ENCODE data around the gene REPS1. TPM values are rescaled to one million over a fixed set of nuclear protein-coding genes. Genes with fewer than 3 reads are reported as not detected.

The REPS1 gene
- polyA plus RNA-seq, 1 of the 3 experiments (the other 2 are of a cell fraction), result 26.2 TPM

GRCh38 chr6:138948004-138948403, 40.0 kb downstream of the REPS1 start:
- no peak for TF ChIP-seq RCOR1 (IDR thresholded peaks at IDR 0.05; ENCODE audit: low read length)
- no peak for TF ChIP-seq EZH2phosphoT487 (IDR thresholded peaks at IDR 0.05; ENCODE audit: borderline replicate concordance, low read depth)
- no peak for TF ChIP-seq RAD21 (IDR thresholded peaks at IDR 0.05; ENCODE audit: low read length)
- TF ChIP-seq GATA2 (CRISPR knock-in tag; IDR thresholded peaks at IDR 0.05), result no peak
- no peak for TF ChIP-seq MXI1 (IDR thresholded peaks at IDR 0.05; ENCODE audit: low read depth, low read length)
- no peak for TF ChIP-seq MEF2A (IDR thresholded peaks at IDR 0.05; ENCODE audit: borderline replicate concordance, low read depth)
- no peak for TF ChIP-seq USF2 (IDR thresholded peaks at IDR 0.05; ENCODE audit: borderline replicate concordance, low read depth, low read length)
- no peak for TF ChIP-seq SMC3 (IDR thresholded peaks at IDR 0.05; ENCODE audit: low read depth, low read length)
- no peak for TF ChIP-seq EP300 (IDR thresholded peaks at IDR 0.05; ENCODE audit: borderline replicate concordance in 1 of 2, low read depth in 1 of 2, low read length in 1 of 2)
- no peak for TF ChIP-seq YY1 (IDR thresholded peaks at IDR 0.05; ENCODE audit: low read depth)
- no peak for TF ChIP-seq RFX5 (IDR thresholded peaks at IDR 0.05; ENCODE audit: low read length)
- TF ChIP-seq SIN3A (IDR thresholded peaks at IDR 0.05; ENCODE audit: borderline replicate concordance, low read depth, low read length), result no peak
- TF ChIP-seq ZBTB33 (IDR thresholded peaks at IDR 0.05; ENCODE audit: borderline replicate concordance, low read depth), result no peak
- TF ChIP-seq IRF3 (IDR thresholded peaks at IDR 0.05; ENCODE audit: low read depth, low read length), result no peak
- no peak for TF ChIP-seq PBX3 (IDR thresholded peaks at IDR 0.05)
- TF ChIP-seq FOXM1 (IDR thresholded peaks at IDR 0.05; ENCODE audit: low read depth), result no peak
- no peak for TF ChIP-seq JUND (IDR thresholded peaks at IDR 0.05)
- no peak for TF ChIP-seq TAF1 (IDR thresholded peaks at IDR 0.05; ENCODE audit: borderline replicate concordance, low read depth, low read length)
- TF ChIP-seq TCF12 (IDR thresholded peaks at IDR 0.05), result no peak
- no peak for TF ChIP-seq RXRA (IDR thresholded peaks at IDR 0.05; ENCODE audit: borderline replicate concordance, low read depth)
- Histone ChIP-seq H4K20me1 (ENCODE audit: insufficient read depth) (peaks cover 9% of the 10 kb centered on the region; the same call in 1 of the 2 replicates), H3F3A (replicated peaks; ENCODE audit: insufficient read depth) (peaks cover 5% of the 10 kb centered on the region), H3K27me3 (ENCODE audit: insufficient read depth) (no peaks in the 10 kb centered on the region), H3K9ac (no peak overlapping the region), H3K36me3 (replicated peaks in 1 of 2; ENCODE audit: control insufficient read depth in 1 of 2, insufficient read depth in 2 of 2, low read length in 1 of 2) (peaks cover 13 to 23% of the 10 kb centered on the region in 2 experiments), H3K4me2 (no peak overlapping the region), H3K27ac (ENCODE audit: low read depth in 2 of 2, low read length in 1 of 2) (no peak overlapping the region), H3K79me2 (ENCODE audit: insufficient read depth) (peaks cover 53% of the 10 kb centered on the region), H3K9me3 (no peaks in the 10 kb centered on the region), H3K9me2 (no peaks in the 10 kb centered on the region), H3K4me1 (ENCODE audit: control insufficient read depth in 1 of 2, insufficient read depth in 2 of 2, low read depth in 1 of 2, low read length in 1 of 2) (0 out of 4 replicates have a peak, but pooled peaks cover 0 to 6% of the 10 kb centered on the region in 2 experiments), H3K4me3 (ENCODE audit: low read depth in 2 of 2, low read length in 1 of 2) (no peak overlapping the region), H2AFZ (ENCODE audit: low read depth) (no peak overlapping the region)
- ChIA-PET CTCF (no interaction called here), POLR2A (no interaction called here)
- 72% methylated on average over 2 of the region's 2 CpGs for WGBS (ENCODE audit: low lambda C conversion rate)
- no peak for DNase-seq
